ENCODE data around the gene ANKRD28.

ANKRD28 gene

GRCh38 chr3:15667484-15667883 lies 130.3 kb downstream of the ANKRD28 start:
- H3K4me3 ChIP-seq (ENCODE audit: low read depth, low read length): no peak overlapping the region
- no peak for DNase-seq (ENCODE audit: low read depth)
- in situ Hi-C loops (cut with HindIII; ENCODE audit: low sequenced_read_pairs): no loop called here
- no peak for TF ChIP-seq CTCF (IDR thresholded peaks at IDR 0.05; ENCODE audit: low read depth, low read length, missing control alignments)

GRCh38 chr3:15666277-15666676 lies 131.5 kb downstream of the ANKRD28 start:
- no peak overlapping the region for H3K4me3 ChIP-seq (ENCODE audit: low read depth, low read length)
- in situ Hi-C loops (cut with HindIII; ENCODE audit: low sequenced_read_pairs): no loop called here
- no peak for DNase-seq (ENCODE audit: low read depth)
- no peak for TF ChIP-seq CTCF (IDR thresholded peaks at IDR 0.05; ENCODE audit: low read depth, low read length, missing control alignments)

- TF ChIP-seq CTCF (IDR thresholded peaks at IDR 0.05; ENCODE audit: low read depth, low read length, missing control alignments): no peak
- no peak for DNase-seq (ENCODE audit: low read depth)
- in situ Hi-C loops (cut with HindIII; ENCODE audit: low sequenced_read_pairs): no loop called here
Measured at GRCh38 chr3:15665510-15666150, 132.1 kb downstream of the ANKRD28 start.

GRCh38 chr3:15664144-15664543 lies 133.6 kb downstream of the ANKRD28 start:
- no peak for TF ChIP-seq CTCF (IDR thresholded peaks at IDR 0.05; ENCODE audit: low read depth, low read length, missing control alignments)
- in situ Hi-C loops (cut with HindIII; ENCODE audit: low sequenced_read_pairs): no loop called here
- no peak overlapping the region for H3K4me3 ChIP-seq (ENCODE audit: low read depth, low read length)
- no peak for DNase-seq (ENCODE audit: low read depth)

More at GRCh38 chr3:15665510-15666150, 132.1 kb downstream of the ANKRD28 start:
- no peak overlapping the region for H3K4me3 ChIP-seq (ENCODE audit: low read depth, low read length)

- TF ChIP-seq CTCF (IDR thresholded peaks at IDR 0.05; ENCODE audit: low read depth, low read length, missing control alignments): no peak
- in situ Hi-C loops (cut with HindIII; ENCODE audit: low sequenced_read_pairs): no loop called here
- no peak overlapping the region for H3K4me3 ChIP-seq (ENCODE audit: low read depth, low read length)
- DNase-seq (ENCODE audit: low read depth): no peak
Measured at GRCh38 chr3:15660055-15660935, 137.5 kb downstream of the ANKRD28 start.

GRCh38 chr3:15659254-15659975 lies 138.4 kb downstream of the ANKRD28 start:
- no peak for TF ChIP-seq CTCF (IDR thresholded peaks at IDR 0.05; ENCODE audit: low read depth, low read length, missing control alignments)
- H3K4me3 ChIP-seq (ENCODE audit: low read depth, low read length): no peak overlapping the region
- DNase-seq (ENCODE audit: low read depth): no peak
- in situ Hi-C loops (cut with HindIII; ENCODE audit: low sequenced_read_pairs): no loop called here

Data from astrocyte of the cerebellum (primary cell).